Mesendoderm (in vitro differentiated cells): ENCODE data around the gene AP2A2.

ENCODE experiments used
- DNase-seq: peaks from one replicate; pipeline ENCODE4 v3.0.0; 2013
- H2AK5ac ChIP-seq: 2 replicates; pipeline ENCODE4 v1.6.1; 2013; ENCODE audit warnings: low read length, inconsistent platforms
- H2BK120ac ChIP-seq: 2 replicates; pipeline ENCODE4 v1.6.1; 2013; ENCODE audit warnings: low read depth, mild to moderate bottlenecking, low read length, moderate library complexity, mixed read lengths
- H2BK15ac ChIP-seq: replicated peaks from 2 replicates; pipeline ENCODE4 v1.6.1; 2013; ENCODE audit warnings: low read depth, mild to moderate bottlenecking, moderate library complexity
- H2BK5ac ChIP-seq: 2 replicates; pipeline ENCODE4 v1.6.1; 2013; ENCODE audit warnings: low read length, inconsistent platforms
- H3K18ac ChIP-seq: 2 replicates; pipeline ENCODE4 v1.6.1; 2013; ENCODE audit warnings: mild to moderate bottlenecking, low read length, mixed read lengths
- H3K23ac ChIP-seq: one replicate; pipeline ENCODE4 v1.6.1; 2013; ENCODE audit warnings: low read length
- H3K27ac ChIP-seq: 2 replicates; pipeline ENCODE4 v1.5.1; 2013; ENCODE audit warnings: low read depth, mild to moderate bottlenecking, inconsistent platforms, low read length, moderate library complexity
- H3K27me3 ChIP-seq: 2 replicates; pipeline ENCODE4 v1.6.1; 2013; ENCODE audit warnings: low read length, control low read depth, mild to moderate bottlenecking, inconsistent platforms; ENCODE audit not compliant: insufficient read depth, poor library complexity
- H3K36me3 ChIP-seq: 2 replicates; pipeline ENCODE4 v1.6.1; 2013; ENCODE audit warnings: low read length, inconsistent platforms; ENCODE audit not compliant: control insufficient read depth, insufficient read depth
- H3K4ac ChIP-seq: one replicate; pipeline ENCODE4 v1.6.1; 2013; ENCODE audit warnings: low read depth, mild to moderate bottlenecking, low read length, moderate library complexity
- H3K4me1 ChIP-seq: 2 replicates; pipeline ENCODE4 v1.6.1; 2013; ENCODE audit warnings: low read depth, low read length, inconsistent platforms; ENCODE audit not compliant: control insufficient read depth
- H3K4me2 ChIP-seq: 2 replicates; pipeline ENCODE4 v1.6.1; 2013; ENCODE audit warnings: low read length
- H3K4me3 ChIP-seq: 2 replicates; pipeline ENCODE4 v1.5.1; 2013; ENCODE audit warnings: mild to moderate bottlenecking, low read length
- H3K56ac ChIP-seq: one replicate; pipeline ENCODE4 v1.6.1; 2013; ENCODE audit warnings: low read length
- H3K79me1 ChIP-seq: 2 replicates; pipeline ENCODE4 v1.6.1; 2013; ENCODE audit warnings: low read length, inconsistent platforms
- H3K79me2 ChIP-seq: 2 replicates; pipeline ENCODE4 v1.6.1; 2013; ENCODE audit warnings: mild to moderate bottlenecking, low read length; ENCODE audit not compliant: control insufficient read depth, insufficient read depth
- H3K9ac ChIP-seq: 2 replicates; pipeline ENCODE4 v1.6.1; 2013; ENCODE audit warnings: low read length, inconsistent platforms
- H4K5ac ChIP-seq: one replicate; pipeline ENCODE4 v1.6.1; 2013; ENCODE audit warnings: low read length
- H4K8ac ChIP-seq: one replicate; pipeline ENCODE4 v1.6.1; 2013; ENCODE audit warnings: low read depth, mild to moderate bottlenecking, control low read depth, low read length, moderate library complexity
- WGBS: extraction: QIAGEN DNeasy Blood & Tissue Kit; methylation state at CpG from one replicate; pipeline ENCODE4 v1.1.7; 2013; ENCODE audit warnings: low lambda C conversion rate, missing lambda C conversion rate; ENCODE audit not compliant: insufficient coverage; ENCODE audit errors: extremely low coverage; 5-methylcytosine and 5-hydroxymethylcytosine counted together

AP2A2 gene

DNA sequence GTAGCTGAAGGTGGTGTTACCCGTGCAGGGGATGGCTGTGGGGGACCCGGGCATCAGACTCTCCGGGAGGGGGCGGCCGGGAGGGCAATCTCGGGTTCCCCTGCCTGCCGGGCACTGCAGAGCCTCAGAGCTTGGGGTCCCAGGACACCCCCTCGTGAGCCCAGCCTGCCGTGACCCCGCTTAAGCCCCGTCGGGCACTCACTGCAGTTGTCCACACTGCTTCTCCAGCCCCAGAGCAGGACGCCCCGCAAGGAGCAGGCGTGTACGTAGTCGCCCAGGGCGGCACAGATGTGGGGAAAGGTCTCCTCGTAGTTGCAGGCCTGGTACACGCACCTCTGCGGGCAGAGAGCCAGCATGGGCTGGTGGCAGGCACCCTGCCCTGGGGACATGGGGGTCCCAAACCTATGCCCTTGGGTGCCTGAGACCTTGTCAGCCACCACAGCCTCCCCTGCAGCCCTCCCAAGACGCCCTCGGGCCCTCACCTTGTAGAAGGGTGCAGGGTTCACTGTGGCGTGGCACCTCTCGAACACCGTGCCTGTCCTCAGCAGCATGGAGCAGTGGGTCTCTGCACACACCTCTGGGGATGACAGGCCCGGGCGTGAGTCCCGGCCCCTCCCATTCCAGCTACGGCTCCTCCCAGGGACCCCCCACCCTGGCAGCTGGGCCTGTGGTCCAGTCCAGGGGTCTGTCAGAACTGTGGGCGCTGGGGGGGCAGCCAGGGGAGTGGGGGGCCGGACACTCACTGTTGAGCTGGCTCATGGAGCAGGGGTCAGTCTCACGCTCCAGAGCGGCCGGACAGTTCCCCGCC is 102.0 kb downstream of the AP2A2 start:
- no CpG with 5 or more reads among the region's 36 CpGs for WGBS

DNA sequence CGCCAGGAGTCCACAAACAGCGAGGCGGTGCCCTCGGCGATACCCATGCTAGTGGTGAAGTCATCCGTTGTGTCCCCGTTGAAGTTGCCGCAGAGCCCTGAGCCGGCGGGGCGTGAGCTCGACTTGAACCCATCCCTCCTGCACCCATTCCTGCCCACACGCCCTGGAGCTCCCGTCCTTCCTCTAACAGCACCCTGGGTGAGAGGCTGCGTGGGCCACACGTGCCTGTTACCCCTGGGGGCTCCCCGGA is 102.5 kb downstream of the AP2A2 start:
- H3K79me1 ChIP-seq, result no peaks in the 10 kb centered on the region
- DNase-seq, result no peak
- H2BK15ac ChIP-seq, result no peak overlapping the region
- WGBS, result no CpG with 5 or more reads among the region's 17 CpGs
- H3K4me2 ChIP-seq, result no peak overlapping the region
- no peak overlapping the region for H3K9ac ChIP-seq
- no peak overlapping the region for H2BK120ac ChIP-seq
- H3K79me2 ChIP-seq, result no peaks in the 10 kb centered on the region
- no peaks in the 10 kb centered on the region for H3K27me3 ChIP-seq
- H2BK5ac ChIP-seq, result no peak overlapping the region
- H3K27ac ChIP-seq, result no peak overlapping the region
- no peak overlapping the region for H3K4me3 ChIP-seq
- no peak overlapping the region for H3K4ac ChIP-seq
- H3K56ac ChIP-seq, result no peak overlapping the region
- no peak overlapping the region for H2AK5ac ChIP-seq
- no peaks in the 10 kb centered on the region for H3K36me3 ChIP-seq
- H4K5ac ChIP-seq, result no peak overlapping the region
- no peaks in the 10 kb centered on the region for H3K4me1 ChIP-seq
- H3K23ac ChIP-seq, result no peak overlapping the region
- H3K18ac ChIP-seq, result no peak overlapping the region
- H4K8ac ChIP-seq, result no peak overlapping the region

More for the DNA sequence above, 102.0 kb downstream of the AP2A2 start:
- H3K79me1 ChIP-seq, result no peaks in the 10 kb centered on the region
- H3K4me1 ChIP-seq, result no peaks in the 10 kb centered on the region
- no peak overlapping the region for H3K4me2 ChIP-seq
- no peak overlapping the region for H4K8ac ChIP-seq
- H4K5ac ChIP-seq, result no peak overlapping the region
- H3K27ac ChIP-seq, result no peak overlapping the region
- H2BK5ac ChIP-seq, result no peak overlapping the region
- no peak overlapping the region for H3K56ac ChIP-seq
- H3K4ac ChIP-seq, result no peak overlapping the region
- H3K23ac ChIP-seq, result no peak overlapping the region
- H3K18ac ChIP-seq, result no peak overlapping the region
- H3K4me3 ChIP-seq, result no peak overlapping the region
- no peak overlapping the region for H3K9ac ChIP-seq
- H3K27me3 ChIP-seq, result no peaks in the 10 kb centered on the region
- H3K79me2 ChIP-seq, result no peaks in the 10 kb centered on the region
- DNase-seq, result no peak
- H3K36me3 ChIP-seq, result no peaks in the 10 kb centered on the region
- no peak overlapping the region for H2AK5ac ChIP-seq
- H2BK15ac ChIP-seq, result no peak overlapping the region
- no peak overlapping the region for H2BK120ac ChIP-seq

DNA sequence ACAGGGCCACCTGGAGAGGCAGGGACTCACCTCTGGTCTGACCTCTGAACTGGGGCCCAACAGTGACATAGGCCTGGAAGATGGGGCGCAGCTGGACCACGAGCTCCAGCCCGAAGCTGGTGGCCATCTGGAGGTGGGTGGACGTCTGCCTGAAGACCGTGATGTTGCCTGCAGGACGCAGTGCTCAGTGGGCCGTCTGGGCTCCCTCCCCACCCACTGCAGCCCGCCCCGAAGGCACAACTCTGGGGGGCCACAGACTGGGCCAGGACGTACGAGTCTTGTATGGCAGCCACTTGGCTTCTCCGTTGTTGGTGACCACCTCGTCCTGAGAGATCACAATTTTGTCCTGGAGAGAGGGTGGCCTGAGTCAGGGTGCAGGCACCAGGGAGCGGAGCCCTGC is 102.9 kb downstream of the AP2A2 start:
- H4K5ac ChIP-seq, result no peak overlapping the region
- H3K36me3 ChIP-seq, result no peaks in the 10 kb centered on the region
- H3K18ac ChIP-seq, result no peak overlapping the region
- no peak overlapping the region for H3K23ac ChIP-seq
- H3K4me3 ChIP-seq, result no peak overlapping the region
- no peaks in the 10 kb centered on the region for H3K79me1 ChIP-seq
- H3K56ac ChIP-seq, result no peak overlapping the region
- no peak overlapping the region for H2BK5ac ChIP-seq
- H3K27me3 ChIP-seq, result no peaks in the 10 kb centered on the region
- H3K79me2 ChIP-seq, result no peaks in the 10 kb centered on the region
- H2AK5ac ChIP-seq, result no peak overlapping the region
- H2BK120ac ChIP-seq, result no peak overlapping the region
- no peak for DNase-seq
- H3K4me1 ChIP-seq, result no peaks in the 10 kb centered on the region
- H2BK15ac ChIP-seq, result no peak overlapping the region
- no peak overlapping the region for H3K9ac ChIP-seq
- no peak overlapping the region for H3K4me2 ChIP-seq
- no peak overlapping the region for H3K4ac ChIP-seq
- no peak overlapping the region for H4K8ac ChIP-seq
- no peak overlapping the region for H3K27ac ChIP-seq
- no CpG with 5 or more reads among the region's 14 CpGs for WGBS

DNA sequence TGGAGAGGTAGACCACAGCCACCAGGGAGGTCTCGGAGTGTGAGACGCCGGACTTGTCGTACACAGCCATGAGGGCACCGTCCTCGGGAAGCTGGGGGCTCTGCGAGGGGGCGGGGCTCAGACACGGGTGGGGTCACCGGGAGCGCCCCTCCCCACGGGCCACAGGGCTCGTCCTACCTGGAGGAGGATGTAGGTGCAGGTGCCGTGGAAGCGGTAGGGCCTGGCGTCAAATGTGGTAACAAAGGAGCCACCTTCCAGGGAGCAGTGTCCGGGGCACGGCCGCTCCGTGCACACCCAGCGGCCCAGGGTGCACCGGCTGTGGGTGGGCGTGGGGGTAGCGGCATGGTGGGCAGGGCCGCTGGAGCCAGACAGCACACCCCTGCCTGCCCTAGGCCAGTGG is 103.4 kb downstream of the AP2A2 start:
- H3K9ac ChIP-seq, result no peak overlapping the region
- H4K8ac ChIP-seq, result no peak overlapping the region
- no peak overlapping the region for H2AK5ac ChIP-seq
- H3K27ac ChIP-seq, result no peak overlapping the region
- no peak overlapping the region for H3K18ac ChIP-seq
- H4K5ac ChIP-seq, result no peak overlapping the region
- H3K36me3 ChIP-seq, result no peaks in the 10 kb centered on the region
- DNase-seq, result no peak
- H3K4me3 ChIP-seq, result no peak overlapping the region
- H2BK15ac ChIP-seq, result no peak overlapping the region
- no peaks in the 10 kb centered on the region for H3K4me1 ChIP-seq
- H3K4ac ChIP-seq, result no peak overlapping the region
- no peaks in the 10 kb centered on the region for H3K79me2 ChIP-seq
- H3K23ac ChIP-seq, result no peak overlapping the region
- H3K79me1 ChIP-seq, result no peaks in the 10 kb centered on the region
- no peaks in the 10 kb centered on the region for H3K27me3 ChIP-seq
- H2BK120ac ChIP-seq, result no peak overlapping the region
- H3K56ac ChIP-seq, result no peak overlapping the region
- no CpG with 5 or more reads among the region's 25 CpGs for WGBS
- H2BK5ac ChIP-seq, result no peak overlapping the region
- H3K4me2 ChIP-seq, result no peak overlapping the region

DNA sequence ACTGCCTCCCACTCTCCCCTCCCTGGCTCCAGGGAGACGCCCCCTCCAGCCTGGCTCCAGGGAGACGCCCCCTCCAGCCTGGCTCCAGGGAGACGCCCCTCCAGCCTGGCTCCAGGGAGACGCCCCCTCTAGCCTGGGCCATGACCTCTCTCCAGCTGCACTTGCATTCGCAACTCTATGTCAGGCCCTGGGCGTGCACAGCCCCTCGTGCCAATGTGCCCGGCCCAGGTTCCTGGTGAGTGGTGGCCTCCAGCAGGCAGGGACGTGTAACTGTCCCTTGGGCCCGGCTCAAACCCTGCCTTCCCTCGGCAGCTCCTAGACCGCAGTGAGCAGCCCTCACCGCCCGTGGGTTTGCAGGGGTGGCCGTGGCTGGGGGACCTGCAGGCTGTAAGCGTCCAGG is 104.0 kb downstream of the AP2A2 start:
- H3K36me3 ChIP-seq, result no peaks in the 10 kb centered on the region
- H3K4me2 ChIP-seq, result no peak overlapping the region
- no peaks in the 10 kb centered on the region for H3K4me1 ChIP-seq
- H3K27ac ChIP-seq, result no peak overlapping the region
- no peak overlapping the region for H3K4ac ChIP-seq
- H3K9ac ChIP-seq, result no peak overlapping the region
- no peak overlapping the region for H2BK15ac ChIP-seq
- no peak overlapping the region for H3K18ac ChIP-seq
- H3K23ac ChIP-seq, result no peak overlapping the region
- no peak overlapping the region for H2BK120ac ChIP-seq
- no peak overlapping the region for H4K8ac ChIP-seq
- no peak overlapping the region for H3K56ac ChIP-seq
- DNase-seq, result no peak
- H2AK5ac ChIP-seq, result no peak overlapping the region
- H4K5ac ChIP-seq, result no peak overlapping the region
- H3K79me1 ChIP-seq, result no peaks in the 10 kb centered on the region
- no peak overlapping the region for H2BK5ac ChIP-seq
- H3K79me2 ChIP-seq, result no peaks in the 10 kb centered on the region
- no CpG with 5 or more reads among the region's 16 CpGs for WGBS
- no peak overlapping the region for H3K4me3 ChIP-seq
- no peaks in the 10 kb centered on the region for H3K27me3 ChIP-seq

DNA sequence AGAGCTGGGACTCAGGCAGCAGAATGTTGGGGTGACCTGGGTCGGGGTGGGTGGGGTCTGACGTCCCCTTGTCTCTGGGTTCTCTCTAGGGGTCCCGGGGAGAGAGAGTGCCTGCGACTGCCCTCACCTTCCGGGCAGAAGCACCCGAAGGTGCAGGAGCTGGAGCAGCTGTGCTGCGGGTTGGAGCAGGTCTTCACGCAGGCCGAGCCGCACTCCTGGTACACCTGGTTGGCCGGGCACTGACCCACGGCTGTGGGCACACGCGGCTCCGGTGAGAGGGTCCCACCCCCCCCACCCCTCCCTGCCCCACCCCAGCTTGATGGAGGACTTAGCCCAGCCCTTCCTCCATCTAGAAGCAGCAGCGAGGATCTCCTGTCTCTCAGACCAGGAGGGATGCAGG is 104.4 kb downstream of the AP2A2 start:
- H3K79me2 ChIP-seq, result no peaks in the 10 kb centered on the region
- no peak overlapping the region for H3K4me2 ChIP-seq
- no peak overlapping the region for H3K23ac ChIP-seq
- H3K4ac ChIP-seq, result no peak overlapping the region
- no peak overlapping the region for H3K27ac ChIP-seq
- no peak for DNase-seq
- no peak overlapping the region for H3K18ac ChIP-seq
- no peak overlapping the region for H3K9ac ChIP-seq
- no peak overlapping the region for H3K4me3 ChIP-seq
- no peak overlapping the region for H2BK15ac ChIP-seq
- H2BK5ac ChIP-seq, result no peak overlapping the region
- no peaks in the 10 kb centered on the region for H3K36me3 ChIP-seq
- H3K79me1 ChIP-seq, result no peaks in the 10 kb centered on the region
- no peak overlapping the region for H2AK5ac ChIP-seq
- no peak overlapping the region for H4K8ac ChIP-seq
- WGBS, result no CpG with 5 or more reads among the region's 16 CpGs
- no peak overlapping the region for H2BK120ac ChIP-seq
- no peaks in the 10 kb centered on the region for H3K27me3 ChIP-seq
- H3K4me1 ChIP-seq, result no peaks in the 10 kb centered on the region
- H4K5ac ChIP-seq, result no peak overlapping the region
- no peak overlapping the region for H3K56ac ChIP-seq
